Right atrium auricular region (tissue), 2 donors: ENCODE results near the gene SEPTIN3. TPM values are rescaled to one million over a fixed set of nuclear protein-coding genes. Genes with fewer than 3 reads are reported as not detected.

Source experiments
- DNase-seq: peaks from one replicate; pipeline ENCODE4 v3.0.0-alpha.2; 2019; ENCODE audit warnings: low spot score
- H3K27ac ChIP-seq, 2 donors: fragments of 200-600 bp; sonication (generic); 1 replicate in 1 of 2; 2 replicates in 1 of 2; pipeline ENCODE4 v1.5.1; 2016 to 2019
- H3K27me3 ChIP-seq, 2 donors: fragments of 200-600 bp; sonication (generic); one replicate each; pipeline versions ENCODE4 v1.5.1 to v1.6.0; 2017 to 2019
- H3K36me3 ChIP-seq: fragments of 200-600 bp; sonication (generic); one replicate; pipeline ENCODE4 v1.5.1; 2016
- H3K4me1 ChIP-seq, 2 donors: fragments of 200-600 bp; sonication (generic); one replicate each; pipeline versions ENCODE4 v1.5.1 to v1.6.0; 2017 to 2019
- H3K4me3 ChIP-seq, 2 donors: fragments of 200-600 bp; sonication (generic); 1 replicate in 1 of 2; 2 replicates in 1 of 2; pipeline ENCODE4 v1.5.1; 2017 to 2019; ENCODE audit warnings: mild to moderate bottlenecking in 1 of 2, moderate library complexity in 1 of 2
- H3K9me3 ChIP-seq, 2 donors: fragments of 200-600 bp; sonication (generic); one replicate each; pipeline ENCODE4 v1.5.1; 2019
- CTCF ChIP-seq, 2 donors: fragments of 200-600 bp; sonication (generic); IDR thresholded peaks; one replicate each; pipeline ENCODE4 v1.5.1; 2019; ENCODE audit warnings: antibody characterized with exemption in 2 of 2
- total RNA-seq, 2 donors: library from RNA; depleted of rRNA; stranded (reverse); fragments of >200 nt; gene quantifications; one replicate each; pipeline ENCODE4 v1.1.0, GENCODE V29; 2016

The SEPTIN3 gene
- total RNA-seq, 2 donors from 2014 or later = 0.07 TPM; not detected in 1

GRCh38 chr22:41966225-41966606 lies 3.0 kb upstream of the SEPTIN3 start:
- Histone ChIP-seq H3K36me3 (no peaks in the 10 kb centered on the region), H3K4me3 (no peak overlapping the region), H3K27ac (no peak overlapping the region), H3K4me1 (no peaks in the 10 kb centered on the region), H3K9me3 (no peaks in the 10 kb centered on the region), H3K27me3 (no peaks in the 10 kb centered on the region)
- DNase-seq = no peak
- TF ChIP-seq CTCF (IDR thresholded peaks at IDR 0.05) = no peak

- H3K4me3 ChIP-seq = no peak overlapping the region
- DNase-seq = no peak
- TF ChIP-seq CTCF (IDR thresholded peaks at IDR 0.05) = peak in 1 of 2 donors; percentile 17
Measured at GRCh38 chr22:41966607-41967240, 2.5 kb upstream of the SEPTIN3 start.

GRCh38 chr22:41968601-41969000 lies 642 bp upstream of the SEPTIN3 start:
- no peak for DNase-seq
- Histone ChIP-seq H3K36me3 (no peaks in the 10 kb centered on the region), H3K9me3 (no peaks in the 10 kb centered on the region), H3K4me3 (no peak overlapping the region), H3K27me3 (peaks cover 0 to 3% of the 10 kb centered on the region in 2 donors), H3K4me1 (no peaks in the 10 kb centered on the region), H3K27ac (no peak overlapping the region)
- TF ChIP-seq CTCF (IDR thresholded peaks at IDR 0.05) = no peak

More at GRCh38 chr22:41966607-41967240, 2.5 kb upstream of the SEPTIN3 start:
- Histone ChIP-seq H3K27me3 (no peaks in the 10 kb centered on the region), H3K4me1 (no peaks in the 10 kb centered on the region), H3K9me3 (no peaks in the 10 kb centered on the region), H3K27ac (no peak overlapping the region), H3K36me3 (no peaks in the 10 kb centered on the region)

- Histone ChIP-seq H3K9me3 (no peaks in the 10 kb centered on the region), H3K27ac (no peak overlapping the region), H3K27me3 (peaks cover 0 to 3% of the 10 kb centered on the region in 2 donors), H3K4me1 (no peaks in the 10 kb centered on the region), H3K4me3 (no peak overlapping the region), H3K36me3 (no peaks in the 10 kb centered on the region)
- TF ChIP-seq CTCF (IDR thresholded peaks at IDR 0.05) = no peak
- DNase-seq = no peak
Measured at GRCh38 chr22:41970601-41971000, 1.4 kb downstream of the SEPTIN3 start.

GRCh38 chr22:41971431-41971830 lies 2.2 kb downstream of the SEPTIN3 start:
- no peak for DNase-seq
- no peaks in the 10 kb centered on the region for H3K36me3 ChIP-seq
- peaks cover 3 to 4% of the 10 kb centered on the region in 2 donors for H3K27me3 ChIP-seq

More at GRCh38 chr22:41971431-41971830, 2.2 kb downstream of the SEPTIN3 start:
- H3K4me3 ChIP-seq = no peak overlapping the region
- no peak overlapping the region for H3K27ac ChIP-seq
- peaks cover 0 to 5% of the 10 kb centered on the region in 2 donors for H3K4me1 ChIP-seq
- TF ChIP-seq CTCF (IDR thresholded peaks at IDR 0.05) = no peak
- no peaks in the 10 kb centered on the region for H3K9me3 ChIP-seq
